HepG2 (cell line): ENCODE results near the gene DMAP1. TPM values are rescaled to one million over a fixed set of nuclear protein-coding genes. Genes with fewer than 3 reads are reported as not detected.
A peak's percentile ranks its signal among the peaks of the same experiment; 100 is the strongest.

ENCODE experiments used
- ATAC-seq: fragments of 200-7000 bp; cut with Tn5 transposase; 3 replicates; pipeline ENCODE4 v1.9.1; 2020; ENCODE audit warnings: mild to moderate bottlenecking, moderate library complexity
- BruUV-seq: library from RNA; stranded (reverse); fragments of 400-500 nt; replicated peaks from 2 replicates; lab custom pipeline; 2021; lab: Mats Ljungman, UMichigan
- CTCF ChIA-PET: fragments of 300-600 bp; formaldehyde crosslinking; extraction: SDS; loops from one replicate; lab custom pipeline; 2021; ENCODE audit warnings: low total read pairs, inconsistent platforms, low intra/inter-chr PET ratio; lab: Yijun Ruan, JAX
- POLR2A ChIA-PET: fragments of 350-600 bp; sonication (Branson Sonifier 250); formaldehyde crosslinking; loops from one replicate; lab custom pipeline; 2020; ENCODE audit warnings: antibody characterized with exemption, inconsistent platforms; lab: Yijun Ruan, JAX
- DNase-seq: peaks from one replicate; pipeline ENCODE4 v3.0.0-alpha.2; 2015; ENCODE audit warnings: low spot score
- FAIRE-seq: peaks from 3 replicates; lab custom pipeline; 2011; peaks lifted over from hg19 to GRCh38; lab: Jason Lieb, UNC
- H2AFZ ChIP-seq: one replicate; pipeline ENCODE4 v1.6.1; 2011; ENCODE audit warnings: low read length, inconsistent platforms
- H3K27ac ChIP-seq: fragments of 300-600 bp; 3 replicates; pipeline ENCODE4 v1.8.0; 2011; ENCODE audit warnings: mixed run types, mild to moderate bottlenecking, mixed read lengths, low read length, inconsistent platforms; ENCODE audit not compliant: insufficient read depth; ENCODE audit errors: extremely low read length
- H3K27me3 ChIP-seq, 2 experiments: fragments of 200-600 bp in 1 of 2; 2 replicates in 1 of 2; 3 replicates in 1 of 2; pipeline versions ENCODE4 v1.6.0 to v1.8.0; 2011; ENCODE audit warnings: low read length in 2 of 2, mild to moderate bottlenecking in 2 of 2, moderate library complexity in 2 of 2, inconsistent platforms in 1 of 2; ENCODE audit not compliant: insufficient read depth in 2 of 2, control insufficient read depth in 1 of 2
- H3K36me3 ChIP-seq, 2 experiments: fragments of 200-600 bp in 1 of 2; replicated peaks in 1 of 2; 2 replicates in 1 of 2; 3 replicates in 1 of 2; pipeline versions ENCODE4 v1.5.1 to v1.8.0; 2011; ENCODE audit warnings: low read length in 2 of 2, inconsistent platforms in 1 of 2; ENCODE audit not compliant: insufficient read depth in 2 of 2, control insufficient read depth in 1 of 2
- H3K4me1 ChIP-seq: 2 replicates; pipeline ENCODE4 v1.5.1; 2012; ENCODE audit warnings: low read length, inconsistent platforms; ENCODE audit not compliant: insufficient read depth
- H3K4me2 ChIP-seq: 2 replicates; pipeline ENCODE4 v1.6.0; 2011; ENCODE audit warnings: low read depth, low read length, inconsistent platforms
- H3K4me3 ChIP-seq, 3 experiments: fragments of 200-600 bp in 1 of 3; sonication (generic), shearing (Covaris generic) in 1 of 3; replicated peaks in 1 of 3; 2 replicates each; pipeline ENCODE4 v1.5.1; 2011 to 2016; ENCODE audit warnings: low read length in 3 of 3, inconsistent platforms in 2 of 3, low read depth in 2 of 3, mild to moderate bottlenecking in 2 of 3, control low read depth in 1 of 3, mixed read lengths in 1 of 3; ENCODE audit not compliant: insufficient read depth in 1 of 3
- H3K79me2 ChIP-seq: one replicate; pipeline ENCODE4 v1.6.1; 2011; ENCODE audit warnings: low read length, inconsistent platforms; ENCODE audit not compliant: insufficient read depth
- H3K9ac ChIP-seq: 2 replicates; pipeline ENCODE4 v1.6.0; 2011; ENCODE audit warnings: mild to moderate bottlenecking, low read depth, low read length, inconsistent platforms; ENCODE audit not compliant: insufficient read depth
- H3K9me3 ChIP-seq: 2 replicates; pipeline ENCODE4 v1.5.1; 2012; ENCODE audit warnings: mild to moderate bottlenecking, low read length
- H4K20me1 ChIP-seq: 2 replicates; pipeline ENCODE4 v1.6.0; 2011; ENCODE audit warnings: inconsistent platforms, mild to moderate bottlenecking, low read length, moderate library complexity; ENCODE audit not compliant: insufficient read depth
- AGO2 ChIP-seq: fragments of 200-400 bp; formaldehyde crosslinking; optimal IDR thresholded peaks from 2 replicates; pipeline ENCODE3; 2017; ENCODE audit warnings: mild to moderate bottlenecking, low read depth, low read length, moderate library complexity
- HHEX ChIP-seq: IDR thresholded peaks from 2 replicates; pipeline ENCODE4 v1.6.1; 2016; ENCODE audit warnings: control low read depth
- RBM22 ChIP-seq: fragments of 200-400 bp; formaldehyde crosslinking; optimal IDR thresholded peaks from 2 replicates; pipeline ENCODE3; 2017; ENCODE audit warnings: mild to moderate bottlenecking, low read length, moderate library complexity
- ZSCAN30 ChIP-seq: sonication (generic); formaldehyde crosslinking; IDR thresholded peaks from 2 replicates; pipeline ENCODE4 v1.5.0; 2020; ENCODE audit warnings: mild to moderate bottlenecking, missing genetic modification reagents
- WGBS: methylation state at CpG from one replicate; pipeline ENCODE4 v1.1.6; 2017; ENCODE audit warnings: low lambda C conversion rate; 5-methylcytosine and 5-hydroxymethylcytosine counted together
- in situ Hi-C: cut with HindIII; loops from 2 replicates; pipeline ENCODE4 v1.10.0; 2017; ENCODE audit warnings: low pct_unique_long_range_greater_than_20kb; ENCODE audit not compliant: extremely low pct_ligation_motif_present
- intact Hi-C: fragments of 100-400 bp; cut with micrococcal nuclease; formaldehyde crosslinking; loops from one replicate; pipeline ENCODE4 v1.10.0; 2022; ENCODE audit not compliant: unreplicated experiment
- polyA plus RNA-seq, 8 experiments: library from polyadenylated mRNA; depleted of rRNA in 3 of 8; stranded (reverse) in 7 of 8; unstranded in 1 of 8; fragments of >200 nt; fragmentation: Illumina TruSeq in 4 of 8; extraction: Trizol in 4 of 8; gene quantifications; 2 replicates each; pipeline versions ENCODE4 v1.2.1 to v1.2.3, GENCODE V29; 2011 to 2016; ENCODE audit warnings: low read depth in 4 of 8, missing spikeins in 1 of 8, mixed read lengths in 1 of 8; ENCODE audit not compliant: insufficient read depth in 1 of 8
- total RNA-seq, 5 experiments: library from RNA; depleted of rRNA; stranded (reverse); fragments of >200 nt; fragmentation: Illumina TruSeq; extraction: Trizol; gene quantifications; 2 replicates each; pipeline ENCODE4 v1.2.3, GENCODE V29; 2016; ENCODE audit warnings: low read depth in 1 of 5
- TF ChIP-seq, protein P1 (sequence below): IDR thresholded peaks from 2 replicates; pipeline ENCODE4 v1.6.1; 2012; ENCODE audit warnings: inconsistent platforms
- TF ChIP-seq, protein P2 (sequence below): sonication (generic); formaldehyde crosslinking; IDR thresholded peaks from 2 replicates; pipeline ENCODE4 v1.8.0; 2022; ENCODE audit warnings: mild to moderate bottlenecking, missing genetic modification reagents; ENCODE audit not compliant: insufficient replicate concordance

The DMAP1 gene
- total and polyA plus RNA-seq, 2 of the 13 experiments (the other 11 are each of a cell fraction or from before 2014, with no cell fraction given): 17.6 to 32.7 TPM

DNA sequence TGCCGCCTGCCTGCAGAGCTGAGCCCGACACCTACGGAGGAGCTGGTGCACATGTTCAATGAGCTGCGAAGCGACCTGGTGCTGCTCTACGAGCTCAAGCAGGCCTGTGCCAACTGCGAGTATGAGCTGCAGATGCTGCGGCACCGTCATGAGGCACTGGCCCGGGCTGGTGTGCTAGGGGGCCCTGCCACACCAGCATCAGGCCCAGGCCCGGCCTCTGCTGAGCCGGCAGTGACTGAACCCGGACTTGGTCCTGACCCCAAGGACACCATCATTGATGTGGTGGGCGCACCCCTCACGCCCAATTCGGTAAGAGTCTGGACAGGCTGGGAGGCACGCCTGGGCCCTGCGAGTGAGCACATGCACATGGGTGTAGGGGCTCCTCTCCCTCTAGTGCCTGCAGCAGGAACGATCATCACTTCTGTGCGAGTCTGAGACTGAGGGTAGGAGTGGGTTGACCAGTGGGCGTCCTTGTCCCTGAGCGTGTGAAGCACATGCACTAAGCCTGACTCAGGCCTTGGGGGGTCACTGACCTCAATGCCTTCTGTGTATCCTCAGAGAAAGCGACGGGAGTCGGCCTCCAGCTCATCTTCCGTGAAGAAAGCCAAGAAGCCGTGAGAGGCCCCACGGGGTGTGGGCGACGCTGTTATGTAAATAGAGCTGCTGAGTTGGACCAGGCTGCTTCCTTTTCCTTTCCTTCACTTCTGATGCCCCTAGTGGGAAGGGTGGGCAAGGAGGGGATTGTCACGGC lies 6.9 kb downstream of the DMAP1 start:
- no peak overlapping the region for H2AFZ ChIP-seq
- no peak for DNase-seq
- H3K36me3 ChIP-seq: peaks cover 20 to 45% of the 10 kb centered on the region in 2 experiments
- H3K9me3 ChIP-seq: no peaks in the 10 kb centered on the region
- ATAC-seq: no peak
- H3K4me2 ChIP-seq: no peak overlapping the region
- H3K27ac ChIP-seq: no peak overlapping the region
- no peak overlapping the region for H3K4me3 ChIP-seq
- 95% methylated on average over 21 of the region's 31 CpGs for WGBS
- no peak for FAIRE-seq
- no peaks in the 10 kb centered on the region for H3K79me2 ChIP-seq
- no peaks in the 10 kb centered on the region; a peak in 1 of 5 replicates for H3K27me3 ChIP-seq
- intact Hi-C loops: no loop called here
- TF ChIP-seq, protein P1, sequence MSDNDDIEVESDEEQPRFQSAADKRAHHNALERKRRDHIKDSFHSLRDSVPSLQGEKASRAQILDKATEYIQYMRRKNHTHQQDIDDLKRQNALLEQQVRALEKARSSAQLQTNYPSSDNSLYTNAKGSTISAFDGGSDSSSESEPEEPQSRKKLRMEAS: no peak
- TF ChIP-seq AGO2: peak; percentile 80
- no peak for TF ChIP-seq HHEX (CRISPR knock-in tag)
- TF ChIP-seq, protein P2, sequence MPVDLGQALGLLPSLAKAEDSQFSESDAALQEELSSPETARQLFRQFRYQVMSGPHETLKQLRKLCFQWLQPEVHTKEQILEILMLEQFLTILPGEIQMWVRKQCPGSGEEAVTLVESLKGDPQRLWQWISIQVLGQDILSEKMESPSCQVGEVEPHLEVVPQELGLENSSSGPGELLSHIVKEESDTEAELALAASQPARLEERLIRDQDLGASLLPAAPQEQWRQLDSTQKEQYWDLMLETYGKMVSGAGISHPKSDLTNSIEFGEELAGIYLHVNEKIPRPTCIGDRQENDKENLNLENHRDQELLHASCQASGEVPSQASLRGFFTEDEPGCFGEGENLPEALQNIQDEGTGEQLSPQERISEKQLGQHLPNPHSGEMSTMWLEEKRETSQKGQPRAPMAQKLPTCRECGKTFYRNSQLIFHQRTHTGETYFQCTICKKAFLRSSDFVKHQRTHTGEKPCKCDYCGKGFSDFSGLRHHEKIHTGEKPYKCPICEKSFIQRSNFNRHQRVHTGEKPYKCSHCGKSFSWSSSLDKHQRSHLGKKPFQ (CRISPR knock-in tag): no peak
- TF ChIP-seq ZSCAN30 (CRISPR knock-in tag): no peak
- peak; percentile 45 for TF ChIP-seq RBM22
- no peak overlapping the region for H3K9ac ChIP-seq
- no TSS peak for BruUV-seq
- no peaks in the 10 kb centered on the region for H4K20me1 ChIP-seq
- POLR2A ChIA-PET: interaction anchor here (1.3 kb wide), 1 partner anchor 63 kb away, joined by 3 read pairs; no protein-coding TSS in a partner anchor
- peaks cover 13% of the 10 kb centered on the region for H3K4me1 ChIP-seq
- in situ Hi-C loops: loop anchor here (25.0 kb wide), 1 partner anchor 367 kb away; no protein-coding TSS in a partner anchor
- CTCF ChIA-PET: interaction anchor here (3.3 kb wide), 1 partner anchor 75 kb away, joined by 21 read pairs; no protein-coding TSS in a partner anchor
